HG02943 (cell line): Measurements from ENCODE around the gene SLAMF1.
"Not testable (repeated sequence)": the region's sequence is repeated elsewhere in the genome, so short reads cannot be mapped to it uniquely, and the experiment has no call there.

Experiments
- ATAC-seq: cut with Tn5 transposase; IDR thresholded peaks from one replicate; pipeline ENCODE4 v1.9.1; 2021; ENCODE audit warnings: mild to moderate bottlenecking, low read depth, moderate library complexity; ENCODE audit not compliant: unreplicated experiment

The SLAMF1 gene

GRCh38 chr1:160646711-160647328 lies at the start of gene SLAMF1:
SLAMF1 (minus strand) TSS chr1:160647044; CDS start chr1:160646945, 99 bp downstream.
- no peak for ATAC-seq

GRCh38 chr1:160692390-160692789 lies 45.5 kb upstream of the SLAMF1 start:
- ATAC-seq = not testable (repeated sequence)

- ATAC-seq = no peak
Measured at GRCh38 chr1:160685266-160685665, 38.4 kb upstream of the SLAMF1 start.

- no peak for ATAC-seq
Measured at GRCh38 chr1:160682983-160683865, 36.4 kb upstream of the SLAMF1 start.

GRCh38 chr1:160681891-160682140 lies 35.0 kb upstream of the SLAMF1 start:
- ATAC-seq = no peak

GRCh38 chr1:160681066-160681890 lies 34.4 kb upstream of the SLAMF1 start:
- ATAC-seq = no peak

GRCh38 chr1:160680399-160680798 lies 33.6 kb upstream of the SLAMF1 start:
- no peak for ATAC-seq

- no peak for ATAC-seq
Measured at GRCh38 chr1:160679893-160680292, 33.0 kb upstream of the SLAMF1 start.

- ATAC-seq = no peak
Measured at GRCh38 chr1:160676869-160677597, 30.2 kb upstream of the SLAMF1 start.

GRCh38 chr1:160675641-160676410 lies 29.0 kb upstream of the SLAMF1 start:
- ATAC-seq = no peak

GRCh38 chr1:160674415-160674814 lies 27.6 kb upstream of the SLAMF1 start:
- no peak for ATAC-seq

- ATAC-seq = no peak
Measured at GRCh38 chr1:160672789-160673695, 26.2 kb upstream of the SLAMF1 start.

GRCh38 chr1:160671603-160672517 lies 25.0 kb upstream of the SLAMF1 start:
- ATAC-seq = no peak

GRCh38 chr1:160670701-160671100 lies 23.9 kb upstream of the SLAMF1 start:
- no peak for ATAC-seq

GRCh38 chr1:160669802-160670201 lies 23.0 kb upstream of the SLAMF1 start:
- no peak for ATAC-seq

GRCh38 chr1:160669276-160669675 lies 22.4 kb upstream of the SLAMF1 start:
- ATAC-seq = no peak

GRCh38 chr1:160667896-160668295 lies 21.1 kb upstream of the SLAMF1 start:
- ATAC-seq = no peak

- ATAC-seq = no peak
Measured at GRCh38 chr1:160666079-160666442, 19.2 kb upstream of the SLAMF1 start.
